Thyroid gland (tissue), 4 donors: ENCODE measurements around the gene CTIF. TPM values are rescaled to one million over a fixed set of nuclear protein-coding genes. Genes with fewer than 3 reads are reported as not detected.

ENCODE experiments used
- DNase-seq, 2 donors: peaks; one replicate each; pipeline ENCODE4 v3.0.0-alpha.2; 2019
- H3K27ac ChIP-seq, 3 donors: fragments of 200-600 bp; sonication (generic); 1 replicate in 2 of 3; 2 replicates in 1 of 3; pipeline ENCODE4 v1.5.1; 2016 to 2019; ENCODE audit warnings: mild to moderate bottlenecking in 1 of 3, moderate library complexity in 1 of 3
- H3K27me3 ChIP-seq: fragments of 200-600 bp; sonication (generic); one replicate; pipeline ENCODE4 v1.5.1; 2019
- H3K36me3 ChIP-seq, 2 donors: fragments of 200-600 bp; sonication (generic); one replicate each; pipeline ENCODE4 v1.5.1; 2016 to 2019
- H3K4me1 ChIP-seq, 2 donors: fragments of 200-600 bp; sonication (generic); one replicate each; pipeline ENCODE4 v1.5.1; 2017 to 2019
- H3K4me3 ChIP-seq, 3 donors: fragments of 200-600 bp; sonication (generic); replicated peaks in 1 of 3; 1 replicate in 2 of 3; 2 replicates in 1 of 3; pipeline ENCODE4 v1.5.1; 2016; ENCODE audit warnings: mild to moderate bottlenecking in 1 of 3
- H3K9me3 ChIP-seq: fragments of 200-600 bp; sonication (generic); one replicate; pipeline ENCODE4 v1.5.1; 2017
- CTCF ChIP-seq, 6 experiments: fragments of 200-600 bp in 3 of 6; fragments of 450-650 bp in 3 of 6; sonication (generic) in 3 of 6; IDR thresholded peaks; one replicate each; pipeline ENCODE4 v1.5.1; 2016 to 2019; ENCODE audit warnings: antibody characterized with exemption in 6 of 6, mild to moderate bottlenecking in 2 of 6, inconsistent platforms in 1 of 6, moderate library complexity in 1 of 6
- POLR2A ChIP-seq, 2 donors: fragments of 450-650 bp; IDR thresholded peaks; one replicate each; pipeline ENCODE4 v1.6.1; 2017; ENCODE audit warnings: antibody characterized with exemption in 2 of 2, mild to moderate bottlenecking in 2 of 2, moderate library complexity in 1 of 2
- whole genome bisulfite sequencing, 2 donors: methylation state at CpG; one replicate each; pipeline ENCODE4 v1.1.5; 2017; 5-methylcytosine and 5-hydroxymethylcytosine counted together
- intact Hi-C: fragments of 100-400 bp; cut with DNase I; formaldehyde crosslinking; loops from one replicate; pipeline ENCODE4 v1.15.1; 2023
- total RNA-seq, 4 donors: library from RNA; depleted of rRNA; stranded (reverse); fragments of >200 nt; gene quantifications; one replicate each; pipeline ENCODE4 v1.2.3, GENCODE V29; 2016

CTIF gene
- total RNA-seq, 4 donors from 2014 or later = 18.7 to 29.8 (median 23.6) TPM

- no peak for TF ChIP-seq CTCF (IDR thresholded peaks at IDR 0.05)
- no peak for TF ChIP-seq POLR2A (IDR thresholded peaks at IDR 0.05)
- Histone ChIP-seq H3K36me3 (no peaks in the 10 kb centered on the region), H3K4me3 (no peak overlapping the region), H3K4me1 (peaks cover 9 to 21% of the 10 kb centered on the region in 2 donors), H3K27ac (no peak overlapping the region), H3K9me3 (no peaks in the 10 kb centered on the region), H3K27me3 (no peaks in the 10 kb centered on the region)
- no peak for DNase-seq
- intact Hi-C loops = no loop called here
- WGBS, 2 donors = 89 to 95% methylated on average over 15 to 20 of the region's 20 CpGs
Measured at GRCh38 chr18:48637081-48637990, 98.5 kb downstream of the CTIF start.

DNA sequence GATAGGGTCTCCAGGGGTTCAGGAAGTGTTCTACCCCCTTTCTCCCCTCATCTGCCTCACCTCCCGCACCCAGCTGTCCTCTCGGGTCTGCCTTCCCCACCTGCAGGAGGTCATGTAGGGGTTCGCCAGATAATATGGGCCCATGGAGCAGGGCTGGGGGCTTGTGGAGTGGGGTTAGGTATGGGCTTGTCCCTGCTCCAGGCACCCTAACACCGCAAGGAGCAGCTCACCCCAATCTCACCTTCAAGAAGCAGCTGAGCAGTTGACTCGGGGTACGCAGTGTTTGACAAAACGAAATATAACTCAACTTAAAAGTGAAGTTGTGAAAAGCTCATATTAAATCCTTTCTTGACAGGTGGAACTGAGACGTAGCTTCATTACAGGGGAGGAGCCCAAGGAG lies 99.6 kb downstream of the CTIF start:
- H3K36me3 ChIP-seq = no peaks in the 10 kb centered on the region
- H3K4me3 ChIP-seq = no peak overlapping the region
- H3K4me1 ChIP-seq = peaks cover 9 to 21% of the 10 kb centered on the region in 2 donors
- H3K27ac ChIP-seq = no peak overlapping the region
- TF ChIP-seq POLR2A (IDR thresholded peaks at IDR 0.05) = no peak
- no peak for TF ChIP-seq CTCF (IDR thresholded peaks at IDR 0.05)
- intact Hi-C loops = no loop called here
- H3K9me3 ChIP-seq = no peaks in the 10 kb centered on the region
- no peak for DNase-seq
- whole genome bisulfite sequencing, 2 donors = 97 to 98% methylated on average over 8 of the region's 8 CpGs
- no peaks in the 10 kb centered on the region for H3K27me3 ChIP-seq

- no peak for DNase-seq
- Histone ChIP-seq H3K9me3 (no peaks in the 10 kb centered on the region), H3K36me3 (no peaks in the 10 kb centered on the region), H3K4me3 (no peak overlapping the region), H3K27me3 (no peaks in the 10 kb centered on the region), H3K4me1 (peaks cover 9 to 19% of the 10 kb centered on the region in 2 donors), H3K27ac (no peak overlapping the region)
- TF ChIP-seq POLR2A (IDR thresholded peaks at IDR 0.05) = no peak
- WGBS, 2 donors = 91 to 93% methylated on average over 16 to 17 of the region's 17 CpGs
- intact Hi-C loops = no loop called here
Measured at GRCh38 chr18:48638896-48639771, 100.3 kb downstream of the CTIF start.

- Histone ChIP-seq H3K27ac (no peak overlapping the region), H3K36me3 (no peaks in the 10 kb centered on the region), H3K4me1 (peaks cover 9 to 12% of the 10 kb centered on the region in 2 donors), H3K4me3 (no peak overlapping the region), H3K9me3 (no peaks in the 10 kb centered on the region), H3K27me3 (no peaks in the 10 kb centered on the region)
- DNase-seq = no peak
- WGBS, 2 donors = 93 to 97% methylated on average over 9 to 14 of the region's 14 CpGs
- intact Hi-C loops = no loop called here
- no peak for TF ChIP-seq POLR2A (IDR thresholded peaks at IDR 0.05)
- TF ChIP-seq CTCF (IDR thresholded peaks at IDR 0.05) = no peak
Measured at GRCh38 chr18:48639772-48640432, 101.1 kb downstream of the CTIF start.

- intact Hi-C loops = no loop called here
- DNase-seq = no peak
- WGBS, 2 donors = 79 to 85% methylated on average over 6 of the region's 6 CpGs
Measured at GRCh38 chr18:48640566-48641270, 101.9 kb downstream of the CTIF start.

More at GRCh38 chr18:48640566-48641270, 101.9 kb downstream of the CTIF start:
- Histone ChIP-seq H3K4me3 (no peak overlapping the region), H3K27me3 (no peaks in the 10 kb centered on the region), H3K27ac (no peak overlapping the region), H3K9me3 (no peaks in the 10 kb centered on the region), H3K4me1 (peaks cover 3% of the 10 kb centered on the region in 2 donors), H3K36me3 (no peaks in the 10 kb centered on the region)
- TF ChIP-seq POLR2A (IDR thresholded peaks at IDR 0.05) (no peak), CTCF (IDR thresholded peaks at IDR 0.05) (no peak)
